Cardiac septum (tissue), 1 donor: ENCODE data around the gene ADAMTS14. TPM values are rescaled to one million over a fixed set of nuclear protein-coding genes. Genes with fewer than 3 reads are reported as not detected.

Experiments used
- DNase-seq: peaks from one replicate; pipeline ENCODE4 v3.0.0-alpha.2; 2020; ENCODE audit warnings: low spot score
- intact Hi-C: fragments of 100-400 bp; cut with DNase I; formaldehyde crosslinking; loops from one replicate; pipeline ENCODE4 v1.14.0; 2022
- total RNA-seq: library from RNA; stranded (reverse); fragmentation: NEBNext Ultra II Directional; extraction: Animal tissue kit (Norgen Biotek cat#: 25700); gene quantifications from one replicate; pipeline ENCODE4 v1.2.1, GENCODE V29; 2021
- donor health status: DM: no; HTN: no; CAD: no.

The ADAMTS14 gene
- total RNA-seq, 1 donor from 2014 or later = 0.81 TPM

DNA sequence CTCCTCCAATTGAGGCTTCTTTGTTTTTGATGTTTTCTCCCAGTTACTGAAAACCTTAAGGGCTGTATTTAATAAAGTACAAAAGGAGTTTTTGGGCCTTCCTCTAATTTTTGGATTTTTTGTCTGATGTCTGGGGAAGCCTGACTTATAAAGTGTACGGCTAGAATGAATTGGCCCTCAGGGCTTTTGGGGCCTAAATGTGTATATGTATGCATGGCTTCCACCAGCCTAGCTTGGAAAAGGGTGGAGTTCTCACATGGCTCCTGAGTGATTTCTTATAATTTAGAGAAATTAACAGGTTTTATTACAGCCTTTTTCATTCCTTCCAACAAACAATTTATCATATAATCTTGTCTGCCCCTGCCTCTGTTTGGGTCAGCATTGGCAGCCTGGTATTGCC, 123.3 kb downstream of the ADAMTS14 start:
- intact Hi-C loops = no loop called here
- DNase-seq = no peak

- peak; percentile 31 for DNase-seq
Measured at GRCh38 chr10:70797840-70798239, 125.5 kb downstream of the ADAMTS14 start.

GRCh38 chr10:70799124-70799523, 126.8 kb downstream of the ADAMTS14 start:
- peak; percentile 41 for DNase-seq
- intact Hi-C loops = no loop called here

More at GRCh38 chr10:70797840-70798239, 125.5 kb downstream of the ADAMTS14 start:
- intact Hi-C loops = no loop called here

- intact Hi-C loops = no loop called here
- DNase-seq = no peak
Measured at GRCh38 chr10:70801854-70802253, 129.5 kb downstream of the ADAMTS14 start.

- DNase-seq = no peak
- intact Hi-C loops = no loop called here
Measured at GRCh38 chr10:70803775-70804420, 131.6 kb downstream of the ADAMTS14 start.

GRCh38 chr10:70804421-70804808, 132.1 kb downstream of the ADAMTS14 start:
- no peak for DNase-seq

DNA sequence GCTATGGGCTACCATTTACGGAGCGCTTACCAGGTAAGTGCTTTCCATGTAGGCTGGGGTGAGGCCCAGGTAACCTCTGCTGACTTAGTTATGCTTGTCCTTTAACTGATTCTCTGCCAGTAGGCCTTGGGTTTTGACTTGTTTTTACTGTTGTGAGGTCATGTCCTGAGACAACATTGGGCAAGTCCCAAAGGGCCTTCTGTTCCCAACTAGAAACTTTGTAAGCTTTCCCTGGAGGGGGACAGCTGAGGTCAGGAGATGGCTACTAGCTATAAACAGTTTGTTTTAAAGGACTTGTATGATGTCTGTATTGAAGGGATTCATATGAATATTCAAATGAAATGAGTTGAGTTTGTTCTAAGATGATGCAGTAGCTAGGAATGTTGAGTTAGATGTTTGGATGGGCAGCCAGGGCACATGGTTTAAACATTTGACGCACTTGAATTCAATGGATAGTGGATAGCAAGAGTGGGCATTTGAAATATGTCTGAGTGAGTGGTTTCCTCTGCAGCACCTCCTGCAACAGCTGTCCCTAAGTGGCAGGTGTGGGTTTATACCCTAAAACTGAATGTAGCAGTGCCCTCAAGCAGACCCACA, 133.4 kb downstream of the ADAMTS14 start:
- intact Hi-C loops = no loop called here

More at GRCh38 chr10:70804421-70804808, 132.1 kb downstream of the ADAMTS14 start:
- intact Hi-C loops = no loop called here

DNA sequence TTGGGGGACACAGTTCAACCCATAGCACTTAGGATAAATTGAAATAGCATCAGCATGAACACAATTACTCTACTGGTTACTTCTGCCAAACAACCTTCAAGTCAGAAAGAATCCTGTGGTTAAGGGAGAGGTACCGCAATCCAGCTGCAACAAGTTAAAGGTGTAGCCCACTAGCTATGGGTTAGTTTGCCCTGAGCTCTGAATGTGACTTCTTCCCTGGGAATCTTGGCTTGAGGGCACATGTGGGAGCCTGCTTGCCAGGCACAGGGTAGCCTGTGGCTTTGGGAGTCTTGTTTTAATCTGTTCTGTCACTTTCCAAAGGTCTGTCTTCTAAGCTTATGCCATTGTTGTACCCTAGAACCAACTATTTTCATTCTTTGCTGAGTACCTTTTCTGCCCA, 134.5 kb downstream of the ADAMTS14 start:
- DNase-seq = no peak
- intact Hi-C loops = no loop called here

More for the DNA sequence above, 133.4 kb downstream of the ADAMTS14 start:
- no peak for DNase-seq

GRCh38 chr10:70807556-70807955, 135.2 kb downstream of the ADAMTS14 start:
- DNase-seq = no peak
- intact Hi-C loops = no loop called here

DNA sequence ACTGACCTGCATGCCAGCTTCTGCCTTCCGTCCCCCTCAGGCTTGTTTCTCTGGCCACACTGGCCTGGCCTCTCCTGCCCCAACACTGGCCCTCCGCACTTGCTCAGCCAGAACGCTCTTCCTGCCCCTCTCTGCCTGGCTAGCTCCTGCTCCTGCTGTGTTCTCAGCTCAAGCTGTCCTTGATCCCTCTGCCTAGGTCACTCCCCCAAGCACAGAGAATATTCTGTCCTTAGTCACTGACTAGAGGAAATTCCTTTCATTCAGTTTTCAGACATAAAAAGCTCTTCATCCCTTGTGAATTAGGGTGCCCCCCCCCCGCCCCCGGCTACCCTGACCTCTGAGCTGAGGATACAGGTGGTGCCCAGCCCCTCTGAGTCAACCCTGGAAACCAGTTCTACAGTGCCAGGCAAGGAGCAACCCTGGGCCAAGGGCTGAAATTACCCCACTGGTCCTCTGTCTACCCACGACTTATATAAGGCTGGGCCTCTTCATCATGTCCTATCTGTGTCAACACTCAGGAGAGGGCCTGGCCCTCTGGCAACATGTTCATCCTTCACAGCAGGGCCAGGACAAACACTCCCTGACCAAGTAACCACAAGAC, 136.8 kb downstream of the ADAMTS14 start:
- intact Hi-C loops = no loop called here
- DNase-seq = no peak

DNA sequence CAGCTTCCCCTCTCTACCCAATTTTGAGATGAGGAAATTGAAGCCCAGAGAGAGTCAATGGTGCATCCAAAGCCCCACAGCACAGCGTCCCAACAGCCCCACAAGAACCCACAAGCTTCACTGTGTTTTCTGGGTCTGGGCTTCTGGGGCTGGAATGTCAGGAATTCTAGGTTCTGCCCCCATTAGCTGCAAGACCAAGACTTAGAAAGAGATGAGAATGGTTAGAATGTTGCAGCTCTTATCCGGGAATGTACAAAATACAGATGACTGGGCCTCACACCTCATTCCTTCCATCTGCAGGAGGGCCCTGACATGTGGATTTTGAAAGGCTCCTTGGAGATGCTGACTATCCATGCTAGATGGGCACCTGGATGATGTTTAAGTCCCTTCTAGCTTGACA, 137.4 kb downstream of the ADAMTS14 start:
- intact Hi-C loops = no loop called here
- DNase-seq = no peak

DNA sequence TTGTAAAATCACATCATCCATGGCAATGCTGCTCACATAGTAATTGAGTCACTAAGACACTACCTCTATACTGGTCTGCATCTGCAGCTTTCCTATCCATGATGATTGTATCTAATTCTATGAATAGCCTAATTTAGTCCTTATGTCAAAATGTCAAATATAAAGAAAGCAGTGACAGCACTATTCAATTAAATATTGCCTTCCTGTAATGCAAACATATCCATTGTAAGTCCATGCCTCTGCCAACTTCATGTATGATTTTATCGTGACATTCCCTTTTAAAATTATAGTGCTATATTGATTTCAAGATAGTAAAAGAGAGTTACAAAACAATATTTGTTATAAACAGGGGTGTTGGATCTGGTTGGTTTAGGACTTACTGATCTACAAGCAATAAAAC, 138.7 kb downstream of the ADAMTS14 start:
- DNase-seq = no peak
- intact Hi-C loops = no loop called here

DNA sequence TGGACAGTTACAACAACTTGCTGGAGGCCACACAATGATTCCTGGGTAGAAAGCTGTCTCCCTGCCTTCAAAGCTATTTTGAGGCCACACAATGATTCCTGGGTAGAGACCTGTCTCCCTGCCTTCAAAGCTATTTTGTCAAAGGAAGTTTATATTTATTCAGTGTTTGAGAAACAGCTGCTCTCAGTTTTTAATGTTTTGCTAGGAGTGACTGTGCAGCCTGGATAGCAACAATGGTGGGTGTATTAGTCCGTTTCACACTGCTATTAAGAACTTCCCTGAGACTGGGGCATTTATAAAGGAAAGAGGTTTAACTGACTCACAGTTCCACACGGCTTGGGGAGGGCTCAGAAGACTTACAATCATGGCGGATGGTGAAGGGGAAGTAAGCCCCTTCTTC, 139.6 kb downstream of the ADAMTS14 start:
- no peak for DNase-seq

More for the DNA sequence above, 139.6 kb downstream of the ADAMTS14 start:
- intact Hi-C loops = no loop called here

Other genes starting within 250 kb of the ADAMTS14 start
- gene NODAL, start 230.8 kb upstream of the ADAMTS14 start, total RNA-seq = 0.38 TPM
- 5.3 TPM for gene PALD1, start 193.7 kb upstream of the ADAMTS14 start, total RNA-seq
- gene PRF1, start 69.8 kb upstream of the ADAMTS14 start, total RNA-seq = 1.2 TPM
- not detected for gene TBATA, start 112.9 kb downstream of the ADAMTS14 start, total RNA-seq
- gene SGPL1, start 143.4 kb downstream of the ADAMTS14 start, total RNA-seq = 17.3 TPM
- 121 TPM for gene PCBD1, start 216.1 kb downstream of the ADAMTS14 start, total RNA-seq